HepG2 (cell line): ENCODE data around the gene KRTDAP. TPM values are rescaled to one million over a fixed set of nuclear protein-coding genes. Genes with fewer than 3 reads are reported as not detected.

ENCODE experiments used
- ATAC-seq: fragments of 200-7000 bp; cut with Tn5 transposase; 3 replicates; pipeline ENCODE4 v1.9.1; 2020; ENCODE audit warnings: mild to moderate bottlenecking, moderate library complexity
- BruUV-seq: library from RNA; stranded (reverse); fragments of 400-500 nt; replicated peaks from 2 replicates; lab custom pipeline; 2021; lab: Mats Ljungman, UMichigan
- CTCF ChIA-PET: fragments of 300-600 bp; formaldehyde crosslinking; extraction: SDS; loops from one replicate; lab custom pipeline; 2021; ENCODE audit warnings: low total read pairs, inconsistent platforms, low intra/inter-chr PET ratio; lab: Yijun Ruan, JAX
- POLR2A ChIA-PET: fragments of 350-600 bp; sonication (Branson Sonifier 250); formaldehyde crosslinking; loops from one replicate; lab custom pipeline; 2020; ENCODE audit warnings: antibody characterized with exemption, inconsistent platforms; lab: Yijun Ruan, JAX
- DNase-seq: peaks from one replicate; pipeline ENCODE4 v3.0.0-alpha.2; 2015; ENCODE audit warnings: low spot score
- FAIRE-seq: peaks from 3 replicates; lab custom pipeline; 2011; peaks lifted over from hg19 to GRCh38; lab: Jason Lieb, UNC
- H2AFZ ChIP-seq: one replicate; pipeline ENCODE4 v1.6.1; 2011; ENCODE audit warnings: low read length, inconsistent platforms
- H3K27ac ChIP-seq: fragments of 300-600 bp; 3 replicates; pipeline ENCODE4 v1.8.0; 2011; ENCODE audit warnings: mixed run types, mild to moderate bottlenecking, mixed read lengths, low read length, inconsistent platforms; ENCODE audit not compliant: insufficient read depth; ENCODE audit errors: extremely low read length
- H3K27me3 ChIP-seq, 2 experiments: fragments of 200-600 bp in 1 of 2; 2 replicates in 1 of 2; 3 replicates in 1 of 2; pipeline versions ENCODE4 v1.6.0 to v1.8.0; 2011; ENCODE audit warnings: low read length in 2 of 2, mild to moderate bottlenecking in 2 of 2, moderate library complexity in 2 of 2, inconsistent platforms in 1 of 2; ENCODE audit not compliant: insufficient read depth in 2 of 2, control insufficient read depth in 1 of 2
- H3K36me3 ChIP-seq, 2 experiments: fragments of 200-600 bp in 1 of 2; replicated peaks in 1 of 2; 2 replicates in 1 of 2; 3 replicates in 1 of 2; pipeline versions ENCODE4 v1.5.1 to v1.8.0; 2011; ENCODE audit warnings: low read length in 2 of 2, inconsistent platforms in 1 of 2; ENCODE audit not compliant: insufficient read depth in 2 of 2, control insufficient read depth in 1 of 2
- H3K4me1 ChIP-seq: 2 replicates; pipeline ENCODE4 v1.5.1; 2012; ENCODE audit warnings: low read length, inconsistent platforms; ENCODE audit not compliant: insufficient read depth
- H3K4me2 ChIP-seq: 2 replicates; pipeline ENCODE4 v1.6.0; 2011; ENCODE audit warnings: low read depth, low read length, inconsistent platforms
- H3K4me3 ChIP-seq, 3 experiments: fragments of 200-600 bp in 1 of 3; sonication (generic), shearing (Covaris generic) in 1 of 3; replicated peaks in 1 of 3; 2 replicates each; pipeline ENCODE4 v1.5.1; 2011 to 2016; ENCODE audit warnings: low read length in 3 of 3, inconsistent platforms in 2 of 3, low read depth in 2 of 3, mild to moderate bottlenecking in 2 of 3, control low read depth in 1 of 3, mixed read lengths in 1 of 3; ENCODE audit not compliant: insufficient read depth in 1 of 3
- H3K79me2 ChIP-seq: one replicate; pipeline ENCODE4 v1.6.1; 2011; ENCODE audit warnings: low read length, inconsistent platforms; ENCODE audit not compliant: insufficient read depth
- H3K9ac ChIP-seq: 2 replicates; pipeline ENCODE4 v1.6.0; 2011; ENCODE audit warnings: mild to moderate bottlenecking, low read depth, low read length, inconsistent platforms; ENCODE audit not compliant: insufficient read depth
- H3K9me3 ChIP-seq: 2 replicates; pipeline ENCODE4 v1.5.1; 2012; ENCODE audit warnings: mild to moderate bottlenecking, low read length
- H4K20me1 ChIP-seq: 2 replicates; pipeline ENCODE4 v1.6.0; 2011; ENCODE audit warnings: inconsistent platforms, mild to moderate bottlenecking, low read length, moderate library complexity; ENCODE audit not compliant: insufficient read depth
- AHR ChIP-seq: IDR thresholded peaks from 2 replicates; pipeline ENCODE4 v1.6.1; 2018; ENCODE audit warnings: missing genetic modification reagents, missing compliant biosample characterization
- ATAD3A ChIP-seq: sonication (generic); formaldehyde crosslinking; IDR thresholded peaks from 2 replicates; pipeline ENCODE4 v1.4.0; 2020; ENCODE audit warnings: missing genetic modification reagents
- BCL6 ChIP-seq: IDR thresholded peaks from 2 replicates; pipeline ENCODE4 v1.6.1; 2016; ENCODE audit warnings: missing genetic modification reagents, missing compliant biosample characterization
- BHLHE40 ChIP-seq: IDR thresholded peaks from 2 replicates; pipeline ENCODE4 v1.6.1; 2011; ENCODE audit warnings: low read length, improper control_type of control experiment
- CTCF ChIP-seq: sonication (generic); formaldehyde crosslinking; IDR thresholded peaks from 2 replicates; pipeline ENCODE4 v1.5.0; 2020; ENCODE audit warnings: mild to moderate bottlenecking, missing genetic modification reagents, moderate library complexity
- ELF4 ChIP-seq: sonication (generic); formaldehyde crosslinking; IDR thresholded peaks from 2 replicates; pipeline ENCODE4 v1.5.0; 2020; ENCODE audit warnings: missing genetic modification reagents, mild to moderate bottlenecking, moderate library complexity, borderline replicate concordance
- FOXA1 ChIP-seq, 2 experiments: fragments of 450-650 bp in 1 of 2; sonication (generic) in 1 of 2; formaldehyde crosslinking in 1 of 2; IDR thresholded peaks; 2 replicates each; pipeline versions ENCODE4 v1.4.0 to v1.6.1; 2016 to 2020; ENCODE audit warnings: missing genetic modification reagents in 1 of 2
- HCFC1 ChIP-seq: fragments of 150-350 bp; IDR thresholded peaks from 2 replicates; pipeline ENCODE4 v1.6.1; 2014; ENCODE audit warnings: low read depth, low read length
- HOXA9 ChIP-seq: sonication (generic); formaldehyde crosslinking; IDR thresholded peaks from 2 replicates; pipeline ENCODE4 v1.8.1; 2022; ENCODE audit warnings: missing genetic modification reagents, mild to moderate bottlenecking, moderate library complexity, borderline replicate concordance
- KLF15 ChIP-seq: sonication (generic); formaldehyde crosslinking; IDR thresholded peaks from 2 replicates; pipeline ENCODE4 v1.8.1; 2023; ENCODE audit warnings: borderline replicate concordance, mild to moderate bottlenecking, inconsistent platforms, missing genetic modification reagents, mixed read lengths
- MAZ ChIP-seq, 2 experiments: sonication (generic) in 1 of 2; formaldehyde crosslinking in 1 of 2; IDR thresholded peaks; 2 replicates each; pipeline versions ENCODE4 v1.5.0 to v1.6.1; 2012 to 2020; ENCODE audit warnings: low read depth in 2 of 2, mild to moderate bottlenecking in 2 of 2, borderline replicate concordance in 1 of 2, improper control_type of control experiment in 1 of 2, low read length in 1 of 2, missing genetic modification reagents in 1 of 2, moderate library complexity in 1 of 2
- MXD1 ChIP-seq: sonication (generic); formaldehyde crosslinking; IDR thresholded peaks from 2 replicates; pipeline ENCODE4 v1.4.0; 2020; ENCODE audit warnings: mild to moderate bottlenecking, missing genetic modification reagents
- NR2F6 ChIP-seq, 2 experiments: IDR thresholded peaks; 2 replicates each; pipeline ENCODE4 v1.6.1; 2016; ENCODE audit warnings: antibody characterized with exemption in 1 of 2, mild to moderate bottlenecking in 1 of 2
- POGZ ChIP-seq: sonication (generic); formaldehyde crosslinking; IDR thresholded peaks from 2 replicates; pipeline ENCODE4 v1.4.0; 2020; ENCODE audit warnings: mild to moderate bottlenecking, missing genetic modification reagents
- SALL2 ChIP-seq: sonication (generic); formaldehyde crosslinking; IDR thresholded peaks from 2 replicates; pipeline ENCODE4 v1.8.1; 2023; ENCODE audit warnings: mild to moderate bottlenecking, missing genetic modification reagents, inconsistent platforms
- SETDB1 ChIP-seq: sonication (generic); formaldehyde crosslinking; IDR thresholded peaks from 2 replicates; pipeline ENCODE4 v1.5.1; 2020; ENCODE audit warnings: missing genetic modification reagents, mild to moderate bottlenecking, borderline replicate concordance
- SOX6 ChIP-seq, 2 experiments: fragments of 450-650 bp in 1 of 2; sonication (generic) in 1 of 2; formaldehyde crosslinking in 1 of 2; IDR thresholded peaks; 2 replicates each; pipeline versions ENCODE4 v1.4.0 to v1.6.1; 2017 to 2020; ENCODE audit warnings: antibody characterized with exemption in 1 of 2, mild to moderate bottlenecking in 1 of 2, missing genetic modification reagents in 1 of 2
- XBP1 ChIP-seq: sonication (generic); formaldehyde crosslinking; IDR thresholded peaks from 2 replicates; pipeline ENCODE4 v1.5.0; 2020; ENCODE audit warnings: missing genetic modification reagents
- ZFP36L1 ChIP-seq: sonication (generic); formaldehyde crosslinking; IDR thresholded peaks from 2 replicates; pipeline ENCODE4 v1.8.0; 2022; ENCODE audit warnings: mild to moderate bottlenecking, missing genetic modification reagents, moderate library complexity
- ZNF263 ChIP-seq: sonication (generic); formaldehyde crosslinking; IDR thresholded peaks from 2 replicates; pipeline ENCODE4 v1.4.0; 2020; ENCODE audit warnings: missing genetic modification reagents
- ZNF274 ChIP-seq: sonication (generic); formaldehyde crosslinking; IDR thresholded peaks from 2 replicates; pipeline ENCODE4 v1.5.1; 2020; ENCODE audit warnings: mild to moderate bottlenecking, missing genetic modification reagents
- ZNF776 ChIP-seq: sonication (generic); formaldehyde crosslinking; IDR thresholded peaks from 2 replicates; pipeline ENCODE4 v1.4.0; 2020; ENCODE audit warnings: mild to moderate bottlenecking, missing genetic modification reagents
- WGBS: methylation state at CpG from one replicate; pipeline ENCODE4 v1.1.6; 2017; ENCODE audit warnings: low lambda C conversion rate; 5-methylcytosine and 5-hydroxymethylcytosine counted together
- in situ Hi-C: cut with HindIII; loops from 2 replicates; pipeline ENCODE4 v1.10.0; 2017; ENCODE audit warnings: low pct_unique_long_range_greater_than_20kb; ENCODE audit not compliant: extremely low pct_ligation_motif_present
- intact Hi-C: fragments of 100-400 bp; cut with micrococcal nuclease; formaldehyde crosslinking; loops from one replicate; pipeline ENCODE4 v1.10.0; 2022; ENCODE audit not compliant: unreplicated experiment
- polyA plus RNA-seq, 8 experiments: library from polyadenylated mRNA; depleted of rRNA in 3 of 8; stranded (reverse) in 7 of 8; unstranded in 1 of 8; fragments of >200 nt; fragmentation: Illumina TruSeq in 4 of 8; extraction: Trizol in 4 of 8; gene quantifications; 2 replicates each; pipeline versions ENCODE4 v1.2.1 to v1.2.3, GENCODE V29; 2011 to 2016; ENCODE audit warnings: low read depth in 4 of 8, missing spikeins in 1 of 8, mixed read lengths in 1 of 8; ENCODE audit not compliant: insufficient read depth in 1 of 8
- total RNA-seq, 5 experiments: library from RNA; depleted of rRNA; stranded (reverse); fragments of >200 nt; fragmentation: Illumina TruSeq; extraction: Trizol; gene quantifications; 2 replicates each; pipeline ENCODE4 v1.2.3, GENCODE V29; 2016; ENCODE audit warnings: low read depth in 1 of 5

The KRTDAP gene
- total and polyA plus RNA-seq, 2 of the 13 experiments (the other 11 are each of a cell fraction or from before 2014, with no cell fraction given): 0.86 to 1.5 TPM

- peak; percentile 20 for ATAC-seq
- Histone ChIP-seq H3K4me1 (peaks cover 22% of the 10 kb centered on the region), H3K4me2 (peak overlapping the region; percentile 74), H3K27ac (no peak overlapping the region), H3K4me3 (peak overlapping the region; percentile 12 to 63 (median 26); a peak in 5 of 6 replicates), H3K79me2 (no peaks in the 10 kb centered on the region), H4K20me1 (no peaks in the 10 kb centered on the region), H3K27me3 (peaks cover 1 to 33% of the 10 kb centered on the region in 2 experiments; a peak in 3 of 5 replicates), H3K9ac (peak overlapping the region; percentile 17; the same call in 1 of the 2 replicates), H3K36me3 (no peaks in the 10 kb centered on the region), H2AFZ (no peak overlapping the region), H3K9me3 (no peaks in the 10 kb centered on the region)
- intact Hi-C loops: no loop called here
- peak; percentile 25 for DNase-seq
- in situ Hi-C loops: no loop called here
- FAIRE-seq: no peak
- CTCF ChIA-PET: no interaction called here
- BruUV-seq: no TSS peak
- POLR2A ChIA-PET: interaction anchor here (1.2 to 1.3 kb wide), 2 partner anchors 25 to 233 kb away, joined by 3 to 5 read pairs; no protein-coding TSS in a partner anchor
- 10% methylated on average over 9 of the region's 20 CpGs for WGBS
- TF ChIP-seq ATAD3A (no peak), ZNF274 (CRISPR knock-in tag) (0 out of 2 replicates have a peak, but pooled peaks have one; percentile 19), SOX6 (IDR thresholded peaks at IDR 0.05) (no peak), SOX6 (CRISPR knock-in tag; IDR thresholded peaks at IDR 0.05) (no peak), AHR (CRISPR knock-in tag) (no peak), XBP1 (no peak), HOXA9 (CRISPR knock-in tag) (no peak), ZNF263 (no peak), ELF4 (no peak), SETDB1 (CRISPR knock-in tag) (no peak), ZFP36L1 (CRISPR knock-in tag) (no peak), SALL2 (0 out of 2 replicates have a peak, but pooled peaks have one; percentile 37), POGZ (CRISPR knock-in tag) (0 out of 2 replicates have a peak, but pooled peaks have one; percentile 26), ZNF776 (CRISPR knock-in tag) (peak; percentile 44; the same call in 1 of the 2 replicates), KLF15 (CRISPR knock-in tag) (no peak), BHLHE40 (peak; percentile 37; the same call in 1 of the 2 replicates), NR2F6 (IDR thresholded peaks at IDR 0.05) (no peak), NR2F6 (CRISPR knock-in tag; IDR thresholded peaks at IDR 0.05) (peak; percentile 24; the same call in 1 of the 2 replicates), CTCF (CRISPR knock-in tag) (0 out of 2 replicates have a peak, but pooled peaks have one; percentile 34), HCFC1 (no peak), MXD1 (peak; percentile 43; the same call in 1 of the 2 replicates), FOXA1 (IDR thresholded peaks at IDR 0.05) (no peak), FOXA1 (CRISPR knock-in tag; IDR thresholded peaks at IDR 0.05) (peak; percentile 45), BCL6 (no peak), MAZ (IDR thresholded peaks at IDR 0.05; ENCODE audit: borderline replicate concordance, low read depth, low read length) (no peak), MAZ (CRISPR knock-in tag; IDR thresholded peaks at IDR 0.05; ENCODE audit: low read depth) (no peak)
Observed at GRCh38 chr19:35514282-35514809, 24.1 kb upstream of the KRTDAP start.
